Right lobe of liver (tissue), 6 donors: ENCODE data around the gene PIAS1. TPM values are rescaled to one million over a fixed set of nuclear protein-coding genes. Genes with fewer than 3 reads are reported as not detected.
A peak's percentile ranks its signal among the peaks of the same experiment; 100 is the strongest.

Experiments
- ATAC-seq, 4 donors: fragments of 200-7000 bp; cut with Tn5 transposase; one replicate each; pipeline ENCODE4 v1.9.1; 2020; ENCODE audit warnings: mild to moderate bottlenecking in 4 of 4, moderate library complexity in 4 of 4
- DNase-seq, 3 donors: peaks; one replicate each; pipeline ENCODE4 v3.0.0-alpha.2; 2020
- H3K27ac ChIP-seq, 3 donors: fragments of 200-600 bp; one replicate each; pipeline ENCODE4 v1.8.0; 2022
- H3K27me3 ChIP-seq, 2 donors: fragments of 200-600 bp; one replicate each; pipeline ENCODE4 v1.8.0; 2022
- H3K36me3 ChIP-seq, 4 donors: fragments of 200-600 bp; sonication (generic) in 1 of 4; one replicate each; pipeline versions ENCODE4 v1.5.1 to v1.8.0; 2017 to 2022; ENCODE audit warnings: control low read depth in 1 of 4
- H3K4me1 ChIP-seq, 4 donors: fragments of 200-600 bp; sonication (generic) in 1 of 4; one replicate each; pipeline versions ENCODE4 v1.5.1 to v1.8.0; 2017 to 2022; ENCODE audit warnings: control low read depth in 1 of 4
- H3K4me3 ChIP-seq, 3 donors: fragments of 200-600 bp; one replicate each; pipeline ENCODE4 v1.8.0; 2022
- H3K9me3 ChIP-seq, 4 donors: fragments of 200-600 bp; sonication (generic) in 1 of 4; one replicate each; pipeline versions ENCODE4 v1.5.1 to v1.8.0; 2017 to 2022; ENCODE audit warnings: control low read depth in 1 of 4
- CTCF ChIP-seq, 4 donors: fragments of 200-600 bp in 3 of 4; fragments of 450-650 bp in 1 of 4; IDR thresholded peaks; one replicate each; pipeline versions ENCODE4 v1.5.1 to v1.8.0; 2016 to 2022; ENCODE audit warnings: antibody characterized with exemption in 4 of 4, mild to moderate bottlenecking in 2 of 4
- POLR2A ChIP-seq: fragments of 450-650 bp; IDR thresholded peaks from one replicate; pipeline ENCODE4 v1.6.1; 2017; ENCODE audit warnings: antibody characterized with exemption, mild to moderate bottlenecking
- WGBS: methylation state at CpG from one replicate; pipeline ENCODE4 v1.1.6; 2018; ENCODE audit warnings: low coverage, low lambda C conversion rate; ENCODE audit not compliant: insufficient coverage; ENCODE audit errors: missing lambda C conversion rate; 5-methylcytosine and 5-hydroxymethylcytosine counted together
- intact Hi-C, 2 donors: fragments of 100-400 bp; cut with DNase I; formaldehyde crosslinking; loops; one replicate each; pipeline versions ENCODE4 v1.11.2 to v1.14.1; 2022
- total RNA-seq, 6 experiments: library from RNA; depleted of rRNA in 2 of 6; stranded (reverse); fragments of >200 nt in 2 of 6; fragmentation: NEBNext Ultra II Directional in 3 of 6; extraction: Animal tissue kit (Norgen Biotek cat#: 25700) in 3 of 6; gene quantifications; one replicate each; pipeline versions ENCODE4 v1.1.0 to v1.2.4, GENCODE V29; 2016 to 2023
- donor health status: DM: no; HTN: yes; CAD: no.
- donor health status: DM: no; HTN: no; CAD: no.
- donor health status: DM: no; HTN: no; CAD: no.
- donor health status: DM: no; HTN: yes; CAD: no.
- donor health status: DM: no; HTN: yes; CAD: no.

PIAS1 gene
- total RNA-seq, 6 experiments from 2014 or later: 8.1 to 17.3 (median 13.1) TPM

GRCh38 chr15:68204776-68205557, 150.9 kb downstream of the PIAS1 start, which contains the start of gene CALML4:
Gene CALML4, minus strand, starts transcription at chr15:68205332. Its CDS starts 85 bp downstream, at chr15:68205247.
- peaks cover 0 to 12% (median 5%) of the 10 kb centered on the region in 4 donors for H3K4me1 ChIP-seq
- TF ChIP-seq POLR2A (no peak), CTCF (IDR thresholded peaks at IDR 0.05) (no peak)
- H3K4me3 ChIP-seq: peak within 1 kb of the TSS; percentile 23 to 43 (median 41)
- H3K27me3 ChIP-seq: no peaks in the 10 kb centered on the region
- peak within 1 kb of the TSS; percentile 26 to 66 (median 33) for H3K27ac ChIP-seq
- H3K36me3 ChIP-seq: no peaks in the 10 kb centered on the region
- WGBS: 31% methylated on average over 8 of the region's 16 CpGs
- DNase-seq: peak; percentile 86 to 95 (median 93)
- peak; percentile 89 to 93 (median 92) for ATAC-seq
- H3K9me3 ChIP-seq: no peaks in the 10 kb centered on the region
- intact Hi-C loops: no loop called here

- Histone ChIP-seq H3K27me3 (no peaks in the 10 kb centered on the region), H3K36me3 (no peaks in the 10 kb centered on the region), H3K9me3 (no peaks in the 10 kb centered on the region), H3K4me1 (peaks cover 0 to 12% (median 5%) of the 10 kb centered on the region in 4 donors), H3K27ac (peak overlapping the region in 2 of 3 donors; percentile 33 to 66), H3K4me3 (peak overlapping the region in 1 of 3 donors; percentile 43)
- ATAC-seq (peak in 1 of 4 donors; percentile 2), DNase-seq (no peak)
- intact Hi-C loops: no loop called here
- 49% methylated on average over 2 of the region's 13 CpGs for WGBS
- TF ChIP-seq POLR2A (no peak), CTCF (IDR thresholded peaks at IDR 0.05) (no peak)
These were observed 151.4 kb downstream of the PIAS1 start for GRCh38 chr15:68205558-68205944.

GRCh38 chr15:68205954-68206539, 151.9 kb downstream of the PIAS1 start:
- H3K4me3 ChIP-seq: peak overlapping the region in 1 of 3 donors; percentile 43
- intact Hi-C loops: no loop called here
- H3K27ac ChIP-seq: peak overlapping the region in 2 of 3 donors; percentile 33 to 66
- 60% methylated on average over 1 of the region's 14 CpGs for WGBS
- no peaks in the 10 kb centered on the region for H3K9me3 ChIP-seq
- ATAC-seq: peak; percentile 41 to 63 (median 56)
- DNase-seq: peak; percentile 74 to 81 (median 75)
- TF ChIP-seq CTCF (IDR thresholded peaks at IDR 0.05): no peak
- TF ChIP-seq POLR2A: no peak
- peaks cover 0 to 12% (median 5%) of the 10 kb centered on the region in 4 donors for H3K4me1 ChIP-seq
- no peaks in the 10 kb centered on the region for H3K36me3 ChIP-seq
- no peaks in the 10 kb centered on the region for H3K27me3 ChIP-seq

- H3K4me3 ChIP-seq: no peak overlapping the region
- peak in 1 of 3 donors; percentile 43 for DNase-seq
- TF ChIP-seq CTCF (IDR thresholded peaks at IDR 0.05): no peak
- no peak for TF ChIP-seq POLR2A
- H3K9me3 ChIP-seq: no peaks in the 10 kb centered on the region
- no peak for ATAC-seq
- no CpG with 5 or more reads among the region's 12 CpGs for WGBS
- H3K4me1 ChIP-seq: peaks cover 0 to 12% (median 5%) of the 10 kb centered on the region in 4 donors
- no peaks in the 10 kb centered on the region for H3K36me3 ChIP-seq
- intact Hi-C loops: no loop called here
- no peak overlapping the region for H3K27ac ChIP-seq
- no peaks in the 10 kb centered on the region for H3K27me3 ChIP-seq
These were observed 152.6 kb downstream of the PIAS1 start for GRCh38 chr15:68206711-68207151.
